Transverse colon (tissue), 3 donors: Measurements from ENCODE around the gene VN1R5.

Experiments
- CTCF ChIP-seq, 5 experiments: fragments of 200-600 bp in 3 of 5; fragments of 450-650 bp in 2 of 5; sonication (generic) in 3 of 5; IDR thresholded peaks; 1 replicate in 2 of 5; 2 replicates in 3 of 5; pipeline ENCODE4 v1.5.1; 2016 to 2017; ENCODE audit warnings: antibody characterized with exemption in 5 of 5, inconsistent platforms in 3 of 5, mild to moderate bottlenecking in 2 of 5, moderate library complexity in 1 of 5
- EP300 ChIP-seq: sonication (generic); formaldehyde crosslinking; IDR thresholded peaks from one replicate; pipeline ENCODE4 v1.6.1; 2017; ENCODE audit warnings: antibody characterized with exemption, low read depth

- TF ChIP-seq CTCF (IDR thresholded peaks at IDR 0.05) (no peak), EP300 (no peak)
These were observed 14.2 kb upstream of the VN1R5 start for GRCh38 chr1:247241691-247242090.
